Gastrocnemius medialis (tissue), 4 donors: Measurements from ENCODE around the gene ADAM19.

Experiments
- CTCF ChIP-seq, 5 experiments: fragments of 450-650 bp in 3 of 5; fragments of 200-600 bp in 2 of 5; sonication (generic) in 2 of 5; IDR thresholded peaks in 4 of 5; conservative IDR thresholded peaks in 1 of 5; 1 replicate in 4 of 5; 2 replicates in 1 of 5; pipeline ENCODE4 v1.5.1; 2016 to 2019; ENCODE audit warnings: antibody characterized with exemption in 5 of 5, mild to moderate bottlenecking in 3 of 5, moderate library complexity in 3 of 5
- POLR2A ChIP-seq, 2 donors: fragments of 450-650 bp; IDR thresholded peaks; one replicate each; pipeline ENCODE4 v1.6.1; 2017; ENCODE audit warnings: antibody characterized with exemption in 2 of 2, mild to moderate bottlenecking in 2 of 2, moderate library complexity in 2 of 2

DNA sequence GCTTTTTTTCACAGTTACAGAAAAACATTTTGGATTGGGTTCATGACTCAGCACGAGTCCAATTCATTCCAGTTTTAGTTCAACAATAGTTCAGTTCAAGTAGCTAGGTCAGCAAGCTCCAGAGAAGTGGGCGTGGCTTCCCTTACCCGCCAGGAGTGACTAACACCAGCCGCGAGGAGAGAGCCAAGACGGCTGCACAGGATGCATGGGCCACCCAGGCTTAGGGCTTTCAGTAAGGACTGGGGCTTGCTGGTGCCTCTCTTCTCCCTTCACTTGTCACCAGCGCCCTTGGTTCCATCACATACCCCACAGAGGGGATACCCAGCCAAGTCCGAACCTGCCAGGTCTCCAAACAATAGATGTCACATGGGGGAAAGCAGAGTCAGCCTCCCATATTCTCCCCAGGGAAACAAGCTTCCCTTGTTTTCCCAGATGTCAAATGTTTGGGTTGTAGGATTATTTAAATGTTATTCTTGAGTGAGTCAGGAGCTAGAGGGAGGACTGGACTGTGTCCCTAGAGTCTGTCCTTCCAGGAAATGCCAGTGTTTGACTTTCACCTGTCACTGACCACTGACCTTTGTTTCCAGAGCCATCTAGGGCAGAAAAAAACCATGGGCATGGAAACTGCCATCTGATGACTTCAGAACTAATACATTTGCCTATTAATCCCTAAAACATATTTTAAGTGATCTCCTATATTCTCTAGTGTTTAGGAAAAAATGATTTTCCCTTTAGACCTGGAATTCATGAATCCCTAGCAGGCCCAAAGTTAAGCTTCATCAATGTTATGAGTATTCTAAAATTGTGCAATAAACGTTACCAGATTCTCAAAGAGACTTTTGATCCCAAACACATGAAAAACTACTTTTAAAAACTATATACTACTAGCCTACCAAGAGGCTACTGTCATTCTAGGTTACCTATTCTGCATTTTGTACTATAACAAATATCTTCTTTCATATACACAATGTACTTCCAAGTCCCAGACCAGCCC is 63.6 kb downstream of the ADAM19 start:
- no peak for TF ChIP-seq POLR2A (IDR thresholded peaks at IDR 0.05)
- TF ChIP-seq CTCF (IDR thresholded peaks at IDR 0.05 in 4 of 5, conservative IDR thresholded peaks at IDR 0.05 in 1 of 5), result no peak
